HCT116 (cell line): ENCODE results near the gene SPA17. TPM values are rescaled to one million over a fixed set of nuclear protein-coding genes. Genes with fewer than 3 reads are reported as not detected.

Source experiments
- ATAC-seq: fragments of 200-7000 bp; cut with Tn5 transposase; 2 replicates; pipeline ENCODE4 v1.9.1; 2020; ENCODE audit warnings: mild to moderate bottlenecking, moderate library complexity
- BruUV-seq: library from RNA; stranded (reverse); fragments of 400-500 nt; replicated peaks from 2 replicates; lab custom pipeline; 2021; lab: Mats Ljungman, UMichigan
- CTCF ChIA-PET: fragments of 300-600 bp; sonication (Branson Sonifier 250); formaldehyde crosslinking; loops from one replicate; lab custom pipeline; 2021; ENCODE audit warnings: antibody characterized with exemption; lab: Charles Lee
- POLR2A ChIA-PET: fragments of 300-600, 350-600 bp; sonication (Branson Sonifier 250); formaldehyde crosslinking; loops from one replicate; lab custom pipeline; 2021; ENCODE audit warnings: antibody characterized with exemption; lab: Charles Lee
- RAD21 ChIA-PET, 2 experiments: fragments of 300-600 bp; sonication (Branson Sonifier 250); formaldehyde crosslinking; loops; one replicate each; lab custom pipeline; 2023; ENCODE audit warnings: low total read pairs in 2 of 2; ENCODE audit not compliant: uncharacterized antibody in 2 of 2, unreplicated experiment in 2 of 2, low non-redundant PET in 1 of 2; lab: Charles Lee
- DNase-seq: peaks from one replicate; pipeline ENCODE4 v3.0.0-alpha.2; 2010; ENCODE audit warnings: low read depth, low spot score
- H2AFZ ChIP-seq: fragments of 200-600 bp; shearing (Covaris generic), sonication (generic); 2 replicates; pipeline ENCODE4 v1.6.1; 2017; ENCODE audit warnings: low read depth, mixed run types, mixed read lengths, antibody characterized with exemption, low read length; ENCODE audit not compliant: poor library complexity, severe bottlenecking
- H3K27ac ChIP-seq: 2 replicates; pipeline ENCODE4 v1.5.1; 2012; ENCODE audit warnings: low read depth, low read length
- H3K27me3 ChIP-seq: fragments of 200-600 bp; sonication (generic); 2 replicates; pipeline ENCODE4 v1.6.1; 2016; ENCODE audit warnings: mixed run types, low read length, mixed read lengths; ENCODE audit not compliant: insufficient read depth
- H3K36me3 ChIP-seq, 2 experiments: fragments of 200-500 bp in 1 of 2; fragments of 200-600 bp in 1 of 2; sonication (Bioruptor generic) in 1 of 2; sonication (generic) in 1 of 2; 2 replicates each; pipeline versions ENCODE4 v1.5.1 to v1.6.1; 2014 to 2016; ENCODE audit warnings: low read length in 2 of 2, inconsistent platforms in 1 of 2, mixed read lengths in 1 of 2, mixed run types in 1 of 2; ENCODE audit not compliant: insufficient read depth in 2 of 2, control insufficient read depth in 1 of 2
- H3K4me1 ChIP-seq, 2 experiments: fragments of 200-600 bp in 1 of 2; sonication (generic) in 1 of 2; 2 replicates each; pipeline versions ENCODE4 v1.5.1 to v1.6.1; 2012 to 2017; ENCODE audit warnings: low read length in 2 of 2, inconsistent platforms in 1 of 2, mild to moderate bottlenecking in 1 of 2, mixed read lengths in 1 of 2, mixed run types in 1 of 2, moderate library complexity in 1 of 2; ENCODE audit not compliant: insufficient read depth in 2 of 2, control insufficient read depth in 1 of 2
- H3K4me2 ChIP-seq: fragments of 200-600 bp; sonication (generic); 2 replicates; pipeline ENCODE4 v1.6.1; 2017; ENCODE audit warnings: mixed run types, low read length, mixed read lengths
- H3K4me3 ChIP-seq, 2 experiments: fragments of 200-600 bp in 1 of 2; sonication (generic) in 1 of 2; replicated peaks in 1 of 2; 2 replicates each; pipeline ENCODE4 v1.5.1; 2011 to 2016; ENCODE audit warnings: low read length in 2 of 2, control low read depth in 1 of 2, low read depth in 1 of 2, mild to moderate bottlenecking in 1 of 2, mixed read lengths in 1 of 2, mixed run types in 1 of 2
- H3K79me2 ChIP-seq: fragments of 200-600 bp; sonication (generic); 2 replicates; pipeline ENCODE4 v1.6.1; 2017; ENCODE audit warnings: mild to moderate bottlenecking, mixed run types, low read length, moderate library complexity, mixed read lengths; ENCODE audit not compliant: insufficient read depth
- H3K9ac ChIP-seq: fragments of 200-600 bp; sonication (generic); 2 replicates; pipeline ENCODE4 v1.6.1; 2016; ENCODE audit warnings: low read length, mixed read lengths
- H3K9me2 ChIP-seq: fragments of 200-600 bp; sonication (generic), shearing (Covaris generic); 2 replicates; pipeline ENCODE4 v1.6.1; 2017; ENCODE audit warnings: mixed run types, mild to moderate bottlenecking, moderate library complexity; ENCODE audit not compliant: insufficient read depth
- H3K9me3 ChIP-seq, 2 experiments: fragments of 200-500 bp in 1 of 2; fragments of 200-600 bp in 1 of 2; sonication (Bioruptor generic) in 1 of 2; sonication (generic) in 1 of 2; 2 replicates each; pipeline ENCODE4 v1.6.1; 2014 to 2017; ENCODE audit warnings: low read length in 2 of 2, mixed read lengths in 2 of 2, inconsistent platforms in 1 of 2, low read depth in 1 of 2, mild to moderate bottlenecking in 1 of 2, mixed run types in 1 of 2, moderate library complexity in 1 of 2; ENCODE audit not compliant: control insufficient read depth in 1 of 2, insufficient read depth in 1 of 2
- H4K20me1 ChIP-seq: fragments of 200-600 bp; sonication (generic), shearing (Covaris generic); 2 replicates; pipeline ENCODE4 v1.6.1; 2017; ENCODE audit warnings: mixed run types, mild to moderate bottlenecking, moderate library complexity; ENCODE audit not compliant: insufficient read depth
- CBX3 ChIP-seq: IDR thresholded peaks from 2 replicates; pipeline ENCODE4 v1.6.1; 2012; ENCODE audit warnings: low read depth
- CEBPB ChIP-seq: IDR thresholded peaks from 2 replicates; pipeline ENCODE4 v1.6.1; 2012; ENCODE audit warnings: low read depth
- ELF1 ChIP-seq: IDR thresholded peaks from 2 replicates; pipeline ENCODE4 v1.6.1; 2012; ENCODE audit warnings: low read depth, borderline replicate concordance
- EZH2 ChIP-seq: fragments of 200-600 bp; sonication (generic); IDR thresholded peaks from 2 replicates; pipeline ENCODE4 v1.6.1; 2017; ENCODE audit warnings: antibody characterized with exemption, mixed run types
- FOSL1 ChIP-seq: IDR thresholded peaks from 2 replicates; pipeline ENCODE4 v1.6.1; 2012; ENCODE audit warnings: low read depth
- POLR2A ChIP-seq: IDR thresholded peaks from 2 replicates; pipeline ENCODE4 v1.7.0; 2011; ENCODE audit warnings: borderline replicate concordance; ENCODE audit not compliant: insufficient read depth, insufficient read length; ENCODE audit errors: extremely low read depth
- POLR2AphosphoS5 ChIP-seq: IDR thresholded peaks from 2 replicates; pipeline ENCODE4 v1.6.1; 2011; ENCODE audit warnings: mild to moderate bottlenecking, low read depth, low read length, moderate library complexity
- RAD21 ChIP-seq: IDR thresholded peaks from 2 replicates; pipeline ENCODE4 v1.6.1; 2012; ENCODE audit warnings: low read depth, mild to moderate bottlenecking
- SIN3A ChIP-seq: IDR thresholded peaks from 2 replicates; pipeline ENCODE4 v1.6.1; 2012; ENCODE audit warnings: low read depth
- SP1 ChIP-seq: IDR thresholded peaks from 2 replicates; pipeline ENCODE4 v1.6.1; 2012; ENCODE audit warnings: low read depth
- SRF ChIP-seq: IDR thresholded peaks from 2 replicates; pipeline ENCODE4 v1.6.1; 2012; ENCODE audit warnings: low read depth
- TCF7L2 ChIP-seq: IDR thresholded peaks from 2 replicates; pipeline ENCODE4 v1.7.0; 2011; ENCODE audit warnings: borderline replicate concordance, inconsistent platforms; ENCODE audit not compliant: insufficient read depth, insufficient read length; ENCODE audit errors: extremely low read depth
- YY1 ChIP-seq: IDR thresholded peaks from 2 replicates; pipeline ENCODE4 v1.6.1; 2011; ENCODE audit warnings: low read length, low read depth, moderate library complexity, mild to moderate bottlenecking; ENCODE audit not compliant: insufficient replicate concordance; ENCODE audit errors: extremely low read depth
- ZBTB33 ChIP-seq: IDR thresholded peaks from 2 replicates; pipeline ENCODE4 v1.6.1; 2011; ENCODE audit warnings: mild to moderate bottlenecking, low read length, moderate library complexity; ENCODE audit not compliant: insufficient replicate concordance; ENCODE audit errors: extremely low read depth
- ZNF274 ChIP-seq: fragments of 200-500 bp; sonication (Bioruptor generic); IDR thresholded peaks from 2 replicates; pipeline ENCODE4 v1.6.1; 2014; ENCODE audit warnings: mild to moderate bottlenecking, low read depth, low read length, inconsistent platforms
- intact Hi-C: fragments of 100-400 bp; cut with micrococcal nuclease; formaldehyde crosslinking; loops from 2 replicates; pipeline ENCODE4 v1.10.0; 2022
- total RNA-seq: library from RNA; stranded (reverse); gene quantifications from one replicate; pipeline ENCODE4 v1.2.1, GENCODE V29; 2021; ENCODE audit not compliant: unreplicated experiment
- TF ChIP-seq, protein P1 (sequence below), 3 experiments: fragments of 200-600 bp in 1 of 3; sonication (generic) in 1 of 3; IDR thresholded peaks in 2 of 3; conservative IDR thresholded peaks in 1 of 3; 2 replicates each; pipeline ENCODE4 v1.5.1; 2012 to 2017; ENCODE audit warnings: low read depth in 2 of 3, low read length in 2 of 3, antibody characterized with exemption in 1 of 3, borderline replicate concordance in 1 of 3, control low read depth in 1 of 3, mild to moderate bottlenecking in 1 of 3, mixed read lengths in 1 of 3, mixed run types in 1 of 3, moderate library complexity in 1 of 3; ENCODE audit not compliant: insufficient read depth in 1 of 3
- TF ChIP-seq, protein P2 (sequence below): IDR thresholded peaks from 2 replicates; pipeline ENCODE4 v1.6.1; 2012
- TF ChIP-seq, protein P3 (sequence below): IDR thresholded peaks from 2 replicates; pipeline ENCODE4 v1.6.1; 2012
- TF ChIP-seq, protein P4 (sequence below): IDR thresholded peaks from 2 replicates; pipeline ENCODE4 v1.6.1; 2012; ENCODE audit warnings: low read depth

SPA17 gene
- total RNA-seq, 1 experiment from 2014 or later: 12.9 TPM

GRCh38 chr11:124682443-124682842 is 8.7 kb downstream of the SPA17 start (continued):
- TF ChIP-seq ZBTB33 (no peak), EZH2 (no peak), SRF (no peak), SIN3A (no peak), ELF1 (no peak), CBX3 (no peak)
- TF ChIP-seq, protein P1, sequence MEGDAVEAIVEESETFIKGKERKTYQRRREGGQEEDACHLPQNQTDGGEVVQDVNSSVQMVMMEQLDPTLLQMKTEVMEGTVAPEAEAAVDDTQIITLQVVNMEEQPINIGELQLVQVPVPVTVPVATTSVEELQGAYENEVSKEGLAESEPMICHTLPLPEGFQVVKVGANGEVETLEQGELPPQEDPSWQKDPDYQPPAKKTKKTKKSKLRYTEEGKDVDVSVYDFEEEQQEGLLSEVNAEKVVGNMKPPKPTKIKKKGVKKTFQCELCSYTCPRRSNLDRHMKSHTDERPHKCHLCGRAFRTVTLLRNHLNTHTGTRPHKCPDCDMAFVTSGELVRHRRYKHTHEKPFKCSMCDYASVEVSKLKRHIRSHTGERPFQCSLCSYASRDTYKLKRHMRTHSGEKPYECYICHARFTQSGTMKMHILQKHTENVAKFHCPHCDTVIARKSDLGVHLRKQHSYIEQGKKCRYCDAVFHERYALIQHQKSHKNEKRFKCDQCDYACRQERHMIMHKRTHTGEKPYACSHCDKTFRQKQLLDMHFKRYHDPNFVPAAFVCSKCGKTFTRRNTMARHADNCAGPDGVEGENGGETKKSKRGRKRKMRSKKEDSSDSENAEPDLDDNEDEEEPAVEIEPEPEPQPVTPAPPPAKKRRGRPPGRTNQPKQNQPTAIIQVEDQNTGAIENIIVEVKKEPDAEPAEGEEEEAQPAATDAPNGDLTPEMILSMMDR (IDR thresholded peaks at IDR 0.05 in 2 of 3, conservative IDR thresholded peaks at IDR 0.05 in 1 of 3; ENCODE audit: borderline replicate concordance in 1 of 3, insufficient read depth in 1 of 3, low read depth in 2 of 3, low read length in 2 of 3): no peak
- TF ChIP-seq, protein P2, sequence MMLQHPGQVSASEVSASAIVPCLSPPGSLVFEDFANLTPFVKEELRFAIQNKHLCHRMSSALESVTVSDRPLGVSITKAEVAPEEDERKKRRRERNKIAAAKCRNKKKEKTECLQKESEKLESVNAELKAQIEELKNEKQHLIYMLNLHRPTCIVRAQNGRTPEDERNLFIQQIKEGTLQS: no peak
- TF ChIP-seq, all 23 proteins: peak for 0

- H3K4me2 ChIP-seq: no peak overlapping the region
- no peaks in the 10 kb centered on the region for H4K20me1 ChIP-seq
- no peak overlapping the region for H3K4me3 ChIP-seq
- no peaks in the 10 kb centered on the region for H3K9me2 ChIP-seq
- no peaks in the 10 kb centered on the region for H3K9me3 ChIP-seq
- H3K27ac ChIP-seq: no peak overlapping the region
- no peaks in the 10 kb centered on the region for H3K27me3 ChIP-seq
- CTCF ChIA-PET: no interaction called here
- no peaks in the 10 kb centered on the region for H3K4me1 ChIP-seq
- RAD21 ChIA-PET: no interaction called here
- no TSS peak for BruUV-seq
- intact Hi-C loops: no loop called here
- H3K36me3 ChIP-seq: no peaks in the 10 kb centered on the region
- no peak overlapping the region for H3K9ac ChIP-seq
- no peak for DNase-seq
- ATAC-seq: no peak
- H3K79me2 ChIP-seq: no peaks in the 10 kb centered on the region
- H2AFZ ChIP-seq: no peak overlapping the region
- POLR2A ChIA-PET: no interaction called here
- TF ChIP-seq, protein P3, sequence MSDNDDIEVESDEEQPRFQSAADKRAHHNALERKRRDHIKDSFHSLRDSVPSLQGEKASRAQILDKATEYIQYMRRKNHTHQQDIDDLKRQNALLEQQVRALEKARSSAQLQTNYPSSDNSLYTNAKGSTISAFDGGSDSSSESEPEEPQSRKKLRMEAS: no peak
- TF ChIP-seq SRF (no peak), TCF7L2 (no peak), CEBPB (no peak), ZNF274 (no peak), RAD21 (no peak), SP1 (no peak), FOSL1 (no peak), POLR2A (no peak), POLR2AphosphoS5 (no peak), YY1 (no peak), EZH2 (no peak)
- TF ChIP-seq, protein P4, sequence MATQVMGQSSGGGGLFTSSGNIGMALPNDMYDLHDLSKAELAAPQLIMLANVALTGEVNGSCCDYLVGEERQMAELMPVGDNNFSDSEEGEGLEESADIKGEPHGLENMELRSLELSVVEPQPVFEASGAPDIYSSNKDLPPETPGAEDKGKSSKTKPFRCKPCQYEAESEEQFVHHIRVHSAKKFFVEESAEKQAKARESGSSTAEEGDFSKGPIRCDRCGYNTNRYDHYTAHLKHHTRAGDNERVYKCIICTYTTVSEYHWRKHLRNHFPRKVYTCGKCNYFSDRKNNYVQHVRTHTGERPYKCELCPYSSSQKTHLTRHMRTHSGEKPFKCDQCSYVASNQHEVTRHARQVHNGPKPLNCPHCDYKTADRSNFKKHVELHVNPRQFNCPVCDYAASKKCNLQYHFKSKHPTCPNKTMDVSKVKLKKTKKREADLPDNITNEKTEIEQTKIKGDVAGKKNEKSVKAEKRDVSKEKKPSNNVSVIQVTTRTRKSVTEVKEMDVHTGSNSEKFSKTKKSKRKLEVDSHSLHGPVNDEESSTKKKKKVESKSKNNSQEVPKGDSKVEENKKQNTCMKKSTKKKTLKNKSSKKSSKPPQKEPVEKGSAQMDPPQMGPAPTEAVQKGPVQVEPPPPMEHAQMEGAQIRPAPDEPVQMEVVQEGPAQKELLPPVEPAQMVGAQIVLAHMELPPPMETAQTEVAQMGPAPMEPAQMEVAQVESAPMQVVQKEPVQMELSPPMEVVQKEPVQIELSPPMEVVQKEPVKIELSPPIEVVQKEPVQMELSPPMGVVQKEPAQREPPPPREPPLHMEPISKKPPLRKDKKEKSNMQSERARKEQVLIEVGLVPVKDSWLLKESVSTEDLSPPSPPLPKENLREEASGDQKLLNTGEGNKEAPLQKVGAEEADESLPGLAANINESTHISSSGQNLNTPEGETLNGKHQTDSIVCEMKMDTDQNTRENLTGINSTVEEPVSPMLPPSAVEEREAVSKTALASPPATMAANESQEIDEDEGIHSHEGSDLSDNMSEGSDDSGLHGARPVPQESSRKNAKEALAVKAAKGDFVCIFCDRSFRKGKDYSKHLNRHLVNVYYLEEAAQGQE: no peak
Measured at GRCh38 chr11:124693142-124693541, 19.4 kb downstream of the SPA17 start.
